Activated T-helper 1 cell treated with anti-CD3 and anti-CD28 coated beads, Interleukin-2, amount 50 U/mL, for 16 hours (primary cell): Measurements from ENCODE around the gene DISP2.

ENCODE experiments used
- DNase-seq, 2 donors: peaks; one replicate each; pipeline ENCODE4 v3.0.0-alpha.2; 2020; ENCODE audit warnings: low read depth in 1 of 2, low spot score in 1 of 2

DISP2 gene

DNA sequence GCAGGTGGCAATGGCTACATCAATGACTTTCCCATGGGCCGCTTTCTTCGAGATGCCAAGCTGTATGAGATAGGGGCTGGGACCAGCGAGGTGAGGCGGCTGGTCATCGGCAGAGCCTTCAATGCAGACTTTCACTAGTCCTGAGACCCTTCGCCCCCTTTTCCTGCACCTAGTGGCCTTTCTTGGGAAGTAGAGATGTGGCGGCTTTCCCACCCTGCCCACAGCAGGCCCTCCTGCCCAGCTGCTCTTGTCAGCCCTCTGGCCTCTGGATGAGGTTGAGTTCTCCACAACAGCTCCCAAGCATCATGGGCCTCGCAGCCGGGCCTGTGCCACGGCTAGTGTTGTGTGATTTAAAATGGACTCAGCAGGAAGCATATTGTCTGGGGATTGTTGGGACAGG, 60.1 kb downstream of the DISP2 start:
- DNase-seq: no peak

DNA sequence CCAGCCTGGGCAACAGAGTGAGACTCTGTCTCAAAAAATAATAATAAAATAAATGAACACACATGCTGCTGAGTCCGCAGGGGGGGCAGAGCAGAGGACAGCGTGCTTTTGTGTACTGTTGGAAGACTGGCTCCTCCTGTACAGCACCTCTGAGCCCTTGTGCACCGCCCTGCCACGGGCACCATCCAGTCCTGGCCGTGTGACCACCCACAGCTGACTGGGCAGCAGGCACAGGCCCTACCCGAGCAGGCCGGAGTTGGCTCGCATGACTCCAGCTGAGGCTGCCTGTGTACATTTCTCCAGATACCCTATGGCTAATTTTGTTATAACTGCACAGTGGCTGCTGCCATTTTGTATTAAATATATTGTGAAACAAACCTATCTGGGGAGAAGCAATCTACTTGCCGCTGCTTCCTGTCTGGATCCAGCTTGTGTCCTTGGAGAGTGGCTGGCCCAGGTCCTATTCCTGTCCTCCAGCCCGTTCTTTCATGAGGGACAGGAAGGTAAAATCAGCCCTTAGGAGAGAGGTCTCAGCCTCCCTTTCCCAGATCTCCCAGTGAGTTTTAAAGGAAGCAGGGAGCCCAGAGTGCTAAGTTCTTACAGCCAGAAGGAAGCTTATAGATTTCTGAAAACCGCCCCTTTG, 62.2 kb downstream of the DISP2 start:
- DNase-seq: no peak

DNA sequence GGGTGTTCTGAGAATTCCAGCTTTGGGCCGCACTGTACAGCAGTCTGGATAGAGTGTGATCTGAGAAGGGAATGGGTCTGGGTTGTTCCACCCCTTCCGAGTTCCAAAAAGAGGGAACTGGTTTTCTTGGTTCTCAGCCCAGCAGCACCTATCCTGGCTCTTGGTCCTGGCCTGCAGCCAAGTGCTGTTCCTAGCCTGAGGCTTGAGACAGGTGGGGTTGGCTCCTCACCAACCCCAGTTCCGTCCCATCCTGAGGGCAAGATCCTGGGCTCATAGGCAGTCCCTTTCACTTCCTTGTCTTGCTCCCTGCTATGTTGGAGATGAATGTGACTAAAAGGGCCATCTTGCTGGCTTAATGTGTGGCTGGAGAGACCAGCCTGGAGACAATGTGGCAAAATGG, 62.8 kb downstream of the DISP2 start:
- DNase-seq: no peak

DNA sequence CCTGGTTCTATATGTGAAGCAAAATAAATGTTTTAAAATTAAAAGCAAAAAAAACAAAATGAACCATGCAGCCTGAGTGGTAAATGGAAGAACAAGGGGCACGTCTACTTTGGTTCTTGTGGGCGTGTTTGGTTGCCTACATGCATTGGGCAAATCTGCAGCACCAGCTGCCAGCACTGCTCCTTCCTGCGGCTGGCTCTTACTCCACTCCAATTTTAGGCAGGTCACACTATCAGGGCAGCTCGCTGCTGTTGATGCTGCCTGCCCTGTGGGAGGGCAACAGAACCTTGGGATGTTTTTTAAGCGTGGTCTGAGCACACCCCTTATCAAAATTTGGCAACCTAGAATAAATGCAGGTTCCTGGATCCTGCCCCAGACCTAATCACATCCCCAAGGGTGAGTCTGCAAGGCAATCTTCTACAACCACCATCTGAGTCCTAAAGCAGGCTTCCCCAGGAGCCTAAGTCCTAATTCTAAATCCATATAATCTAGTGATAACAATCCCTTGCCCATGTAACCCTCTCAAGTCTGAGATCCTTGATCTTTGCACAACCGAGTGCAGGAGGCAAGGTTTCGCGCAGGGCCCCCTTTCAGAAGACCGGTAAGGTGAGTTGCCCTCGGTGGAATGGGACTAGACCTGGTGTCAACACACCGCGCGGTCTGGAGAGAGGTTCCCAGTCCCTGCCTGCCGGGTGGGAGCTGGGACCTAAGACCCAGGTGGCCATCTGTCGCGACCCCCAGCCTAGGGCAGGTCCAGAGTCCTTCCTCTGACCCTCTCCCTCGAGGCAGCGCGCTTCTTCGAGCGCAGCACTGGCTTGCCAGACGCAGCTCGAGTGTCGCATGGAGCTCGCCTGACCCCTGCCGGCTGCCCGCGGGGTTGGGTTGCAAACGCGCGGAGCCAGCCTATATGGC, 63.5 kb downstream of the DISP2 start:
- peak; percentile 68 to 72 for DNase-seq

DNA sequence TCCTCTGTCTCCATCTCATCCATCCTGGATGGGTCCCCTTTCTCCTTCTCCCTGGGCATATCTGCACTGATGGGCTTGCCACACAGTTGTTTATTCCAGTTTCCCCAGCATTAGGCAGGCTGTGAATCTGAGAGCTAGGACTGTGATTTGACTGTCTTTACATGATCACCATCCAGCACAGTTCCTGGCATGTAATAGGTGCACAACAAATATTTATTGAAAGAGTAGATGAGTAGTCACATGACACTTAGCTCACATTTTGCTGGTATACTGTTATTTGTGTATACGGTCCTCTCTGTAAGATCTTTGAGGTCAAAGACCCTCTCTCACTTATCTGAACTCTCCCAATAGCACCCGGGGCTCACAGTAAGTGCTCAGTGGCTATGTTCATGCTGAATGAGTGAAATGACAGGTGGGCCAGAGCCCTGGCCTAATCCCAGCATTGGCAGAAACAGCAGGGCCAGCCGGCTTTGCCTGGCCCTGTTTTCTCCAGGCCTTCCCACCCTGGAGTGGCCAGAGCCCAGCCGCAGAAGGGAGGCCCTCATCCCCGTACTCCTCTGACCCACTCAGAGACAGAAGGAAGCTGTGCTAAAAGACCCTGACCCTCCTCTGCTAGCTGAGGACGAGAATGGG, 66.6 kb downstream of the DISP2 start:
- DNase-seq: no peak

DNA sequence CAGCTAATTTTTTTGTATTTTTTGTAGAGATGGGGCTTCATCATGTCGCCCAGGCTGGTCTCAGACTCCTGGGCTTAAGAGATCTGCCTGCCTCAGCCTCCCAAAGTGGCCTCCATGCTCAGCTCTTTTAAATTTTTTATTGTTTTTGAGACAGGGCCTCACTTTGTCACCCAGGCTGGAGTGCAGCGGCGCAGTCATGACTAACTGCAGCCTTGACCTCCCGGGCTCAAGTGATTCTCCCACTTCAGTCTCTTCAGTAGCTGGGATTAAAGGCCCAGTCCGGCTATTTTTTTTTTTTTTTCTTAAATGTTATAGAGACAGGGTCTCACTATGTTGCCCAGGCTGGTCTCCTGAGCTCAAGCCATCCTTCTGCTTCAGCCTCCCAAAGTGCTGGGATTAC, 67.7 kb downstream of the DISP2 start:
- DNase-seq: no peak

DNA sequence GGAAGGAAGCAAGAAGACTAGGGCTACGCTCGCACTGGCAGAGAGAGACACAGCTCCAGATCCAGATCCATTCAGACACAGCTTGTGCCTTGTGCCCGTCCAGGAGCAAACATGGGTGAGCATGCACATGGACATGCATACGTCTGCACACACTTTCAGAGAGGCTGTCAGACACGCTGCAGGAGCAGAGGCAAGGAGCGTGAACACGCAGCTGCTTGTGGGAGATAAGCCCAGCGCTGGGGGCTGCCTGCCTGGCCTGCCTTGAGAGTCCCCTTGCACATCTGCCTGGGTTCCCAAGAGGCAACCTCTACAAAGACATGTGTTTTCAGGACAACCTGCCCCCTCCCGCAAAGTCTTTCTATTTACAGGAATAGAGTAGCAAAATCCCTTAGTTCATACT, 69.2 kb downstream of the DISP2 start:
- no peak for DNase-seq

DNA sequence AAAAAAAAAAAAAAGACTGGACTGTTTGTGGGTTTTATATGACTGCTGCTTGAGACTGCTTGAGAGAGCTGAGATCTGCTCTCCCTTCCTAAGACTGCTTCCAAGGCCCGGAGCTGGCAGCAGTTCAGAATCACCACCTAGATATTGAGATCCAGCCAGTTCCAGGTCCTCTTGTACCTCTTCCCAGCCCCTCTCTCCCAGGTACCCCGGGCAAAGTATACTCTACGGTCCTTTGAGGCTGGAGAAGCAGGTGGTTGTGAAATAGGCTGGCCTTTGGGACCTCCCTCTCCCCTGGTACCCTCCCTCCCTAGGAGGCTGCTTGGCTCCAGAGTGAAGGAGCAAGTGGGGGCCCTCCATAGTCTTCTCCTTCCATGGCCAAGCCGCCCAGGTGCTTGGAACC, 70.2 kb downstream of the DISP2 start:
- no peak for DNase-seq
